ENCODE data around the gene RNF225.
"Not testable (repeated sequence)": the region's sequence is repeated elsewhere in the genome, so short reads cannot be mapped to it uniquely, and the experiment has no call there.

Gene RNF225

DNA sequence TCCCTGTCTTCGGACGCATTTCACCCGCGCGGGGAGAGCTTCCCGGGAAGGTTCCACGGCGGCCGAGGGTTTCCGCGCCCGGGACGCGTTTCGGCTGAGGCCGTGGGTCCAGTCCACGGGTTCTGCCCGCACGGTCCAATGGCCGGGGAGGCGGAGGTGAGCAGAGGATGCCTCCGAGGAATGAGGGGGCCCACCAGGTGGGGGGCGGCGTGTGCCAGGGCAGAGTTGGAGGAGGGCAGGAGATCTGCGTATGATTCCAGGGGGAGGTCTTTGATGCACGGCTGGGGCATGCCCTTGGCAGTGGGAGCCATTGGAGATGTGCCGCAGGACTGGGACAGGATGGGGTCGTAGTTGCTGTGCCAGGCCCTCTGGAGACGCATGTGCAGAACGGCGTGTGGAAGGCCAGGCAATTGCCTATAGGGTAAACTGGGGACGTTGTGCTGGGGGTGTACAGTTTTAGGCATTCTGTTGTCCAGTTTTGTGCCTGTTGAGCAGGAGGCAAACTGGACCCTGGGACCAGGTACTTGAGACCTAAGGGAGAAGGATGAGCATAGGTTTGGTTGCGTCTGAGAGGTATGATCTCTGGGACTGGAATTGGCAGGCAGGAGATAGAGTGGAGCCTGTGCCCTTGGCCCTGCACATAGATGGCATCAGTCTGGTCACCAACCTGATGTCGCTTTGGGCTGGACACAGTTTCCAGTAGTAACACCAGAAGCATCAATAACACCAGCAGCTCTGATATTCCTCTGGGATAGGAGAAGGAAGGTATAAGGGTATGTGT is 13.7 kb downstream of the RNF225 start:
- peak; percentile 35 for DNase-seq

DNA sequence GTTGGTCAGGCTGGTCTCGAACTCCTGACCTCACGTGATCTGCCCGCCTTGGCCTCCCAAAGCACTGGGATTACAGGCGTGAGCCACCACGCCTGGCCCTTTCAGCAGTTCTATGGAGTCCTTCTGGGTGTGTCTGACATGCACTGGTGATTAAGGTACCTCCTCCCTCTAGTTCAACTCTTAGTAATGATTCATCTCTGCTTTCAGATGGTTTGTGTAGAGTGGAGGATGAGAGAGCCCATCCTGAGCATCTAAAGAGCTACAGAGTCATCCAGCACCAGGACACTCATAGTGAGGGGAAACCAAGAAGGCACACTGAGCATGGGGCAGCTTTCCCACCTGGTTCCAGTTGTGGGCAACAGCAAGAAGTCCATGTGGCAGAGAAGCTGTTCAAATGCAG is 21.1 kb downstream of the RNF225 start:
- DNase-seq = no peak

DNA sequence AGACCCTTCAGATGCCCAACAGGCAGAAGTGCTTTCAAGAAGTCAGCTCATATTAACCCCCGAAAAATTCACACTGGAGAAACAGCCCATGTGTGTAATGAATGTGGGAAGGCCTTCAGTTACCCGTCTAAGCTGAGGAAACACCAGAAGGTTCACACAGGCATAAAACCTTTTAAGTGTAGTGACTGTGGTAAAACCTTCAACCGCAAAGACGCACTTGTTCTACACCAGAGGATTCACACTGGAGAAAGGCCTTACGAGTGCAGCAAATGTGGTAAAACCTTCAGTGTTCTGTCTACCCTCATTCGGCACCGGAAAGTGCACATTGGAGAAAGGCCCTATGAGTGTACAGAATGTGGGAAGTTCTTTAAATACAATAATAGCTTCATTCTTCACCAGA is 21.6 kb downstream of the RNF225 start:
- DNase-seq = no peak

DNA sequence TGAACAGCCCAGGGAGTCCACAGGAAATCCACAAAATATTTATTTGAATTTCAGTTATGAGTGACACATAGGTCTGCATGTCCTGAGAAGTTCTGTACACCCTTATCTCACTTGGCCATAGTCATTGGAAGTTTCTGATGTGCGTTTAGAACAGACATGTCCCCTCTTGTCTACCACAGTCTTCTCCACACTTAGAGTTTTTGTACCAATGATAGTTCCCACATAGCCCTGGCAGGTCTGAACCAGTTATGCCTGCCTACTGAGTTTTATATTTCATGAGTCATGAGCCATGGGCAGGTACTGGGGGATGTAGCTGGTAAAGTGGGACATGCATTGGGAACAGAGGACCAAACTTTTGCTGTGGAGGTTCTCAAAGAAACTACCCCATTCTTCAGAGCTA is 33.2 kb downstream of the RNF225 start:
- no peak for DNase-seq

DNA sequence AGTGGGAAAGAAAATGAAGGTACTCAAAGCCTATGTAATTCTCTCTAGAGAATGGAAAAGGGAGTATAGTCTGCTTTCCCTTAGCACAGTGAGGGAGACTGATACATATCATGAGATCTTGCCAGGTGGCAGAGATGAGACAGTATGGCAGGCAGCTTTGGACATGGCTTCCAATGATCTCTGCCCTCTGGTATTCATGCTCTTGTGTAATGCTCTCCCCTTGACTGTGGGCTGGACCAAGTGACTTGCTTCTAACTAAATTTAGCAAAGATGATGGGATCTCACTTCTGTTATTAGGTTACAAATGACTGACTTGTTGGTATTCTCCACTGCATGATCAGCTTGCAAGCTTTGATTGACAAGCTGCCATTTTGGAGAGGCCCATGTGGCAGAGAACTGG is 34.3 kb downstream of the RNF225 start:
- no peak for DNase-seq

DNA sequence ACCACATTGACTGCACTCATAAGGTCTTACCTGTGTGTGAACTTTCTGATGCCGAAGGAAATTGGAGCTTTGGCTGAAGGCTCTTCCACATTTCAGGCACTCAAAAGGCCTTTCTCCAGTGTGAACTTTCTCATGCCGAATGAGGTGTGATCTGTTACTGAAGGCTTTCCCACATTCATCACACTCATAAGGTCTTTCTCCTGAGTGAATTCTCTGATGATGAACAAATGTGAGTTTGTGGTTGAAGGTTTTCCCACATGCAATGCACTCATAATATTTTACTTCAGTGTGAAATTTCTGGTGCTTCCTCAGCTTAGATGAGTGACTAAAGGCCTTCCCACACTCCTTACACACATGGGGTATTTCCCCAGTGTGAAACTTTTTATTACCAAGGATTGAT is 38.8 kb downstream of the RNF225 start:
- peak; percentile 30 for DNase-seq

DNA sequence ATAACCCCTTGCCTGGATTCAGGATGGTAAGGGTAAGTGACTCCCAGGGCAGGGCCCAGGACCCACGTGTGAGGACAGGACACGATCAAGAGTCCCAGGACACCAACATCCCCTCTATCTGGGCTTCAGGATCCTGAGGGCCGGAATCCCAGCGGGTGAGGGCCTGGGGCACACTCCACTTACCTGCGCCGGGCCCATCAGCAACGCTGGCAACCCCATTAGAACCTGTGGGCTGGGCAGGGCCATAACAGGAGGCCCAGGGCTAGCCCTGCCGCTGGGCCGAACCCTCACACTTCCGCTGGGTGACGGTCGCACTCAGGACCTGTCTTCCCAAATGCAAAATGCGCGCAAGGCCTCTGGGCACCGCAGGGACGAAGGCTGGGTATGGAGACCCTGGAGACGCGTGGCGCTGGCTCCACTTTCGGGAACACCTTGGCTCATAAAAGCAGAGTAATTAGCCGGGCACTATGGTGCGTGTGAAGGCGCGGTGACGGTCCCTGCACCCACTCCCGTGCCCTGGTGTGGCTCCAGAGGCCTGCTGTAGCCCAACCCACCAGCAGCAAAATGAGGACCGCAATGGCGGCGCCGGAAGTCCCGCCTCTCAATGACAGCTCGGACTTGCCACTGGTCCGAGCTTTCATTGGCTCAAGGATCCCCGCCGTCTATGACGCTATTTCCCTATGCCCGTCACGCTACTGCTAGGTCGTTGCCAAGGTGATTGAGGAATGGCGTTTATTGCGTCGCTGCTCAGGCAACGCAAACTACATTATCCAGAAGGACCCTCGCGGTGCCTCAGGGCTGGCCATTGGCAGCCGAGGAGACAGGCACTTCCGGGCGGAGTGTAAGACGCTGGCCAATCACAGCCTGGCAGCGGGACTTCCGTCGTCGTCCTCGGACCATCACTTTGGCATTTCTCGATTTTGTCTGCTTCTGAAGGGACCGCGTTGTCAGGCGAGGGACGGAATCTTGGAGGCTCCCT is 44.4 kb downstream of the RNF225 start, which contains the start of gene ZNF132:
Gene ZNF132 (minus strand): TSS at position 578 of the 979 bp plus-strand sequence. CDS start 332 bp downstream, at position 246.
- peak; percentile 100 for DNase-seq

DNA sequence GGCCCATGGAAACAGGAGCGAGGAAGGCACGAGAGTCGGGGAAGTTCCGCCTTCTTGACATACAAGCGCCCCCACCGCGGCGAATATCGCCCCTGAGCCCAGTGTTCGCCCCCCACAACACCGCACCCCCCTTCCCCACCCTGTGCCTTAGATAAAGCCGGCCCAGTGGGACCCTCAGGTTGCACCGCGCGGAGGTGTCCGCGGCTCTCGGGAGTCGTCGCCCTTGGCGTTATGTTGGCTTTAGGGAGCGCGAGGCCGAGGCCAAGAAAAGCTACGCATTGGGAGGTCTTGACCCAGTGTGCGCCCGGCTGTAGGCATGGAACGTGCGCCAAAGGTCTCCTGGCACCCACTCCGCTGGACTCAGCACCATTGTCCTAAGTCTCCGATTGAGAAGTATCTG is 45.1 kb downstream of the RNF225 start:
- no peak for DNase-seq

DNA sequence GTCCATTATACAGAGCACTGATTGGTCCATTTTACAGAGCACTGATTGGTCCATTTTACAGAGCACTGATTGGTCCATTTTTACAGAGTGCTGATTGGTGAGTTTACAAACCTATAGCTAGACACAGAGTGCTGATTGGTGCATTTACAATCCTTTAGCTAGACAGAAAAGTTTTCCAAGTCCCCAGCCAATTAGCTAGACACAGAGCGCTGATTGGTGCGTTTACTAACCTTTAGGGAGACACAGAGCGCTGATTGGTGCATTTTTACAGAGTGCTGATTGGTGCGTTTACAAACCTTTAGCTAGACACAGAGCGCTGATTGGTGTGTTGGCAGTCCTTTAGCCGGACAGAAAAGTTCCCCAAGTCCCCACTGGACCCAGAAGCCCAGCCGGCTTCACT is 47.5 kb downstream of the RNF225 start:
- DNase-seq = not testable (repeated sequence)

Data from fibroblast of skin of right biceps (primary cell).